GM10248 (cell line): ENCODE data around the gene SGCB.

Experiments used
- CTCF ChIA-PET: fragments of 300-600 bp; sonication (Branson Sonifier 250); formaldehyde crosslinking; extraction: SDS; loops from one replicate; lab custom pipeline; 2021; ENCODE audit warnings: antibody characterized with exemption; lab: Yijun Ruan, JAX
- POLR2A ChIA-PET: fragments of 350-650 bp; sonication (Branson Sonifier 250); formaldehyde crosslinking; extraction: SDS; loops from one replicate; lab custom pipeline; 2020; ENCODE audit warnings: antibody characterized with exemption; lab: Yijun Ruan, JAX
- DNase-seq: peaks from one replicate; pipeline ENCODE4 v3.0.0; 2012; ENCODE audit errors: extremely low spot score
- CTCF ChIP-seq: IDR thresholded peaks from 2 replicates; pipeline ENCODE4 v1.5.1; 2012; ENCODE audit warnings: mild to moderate bottlenecking, low read depth; ENCODE audit errors: extremely low read depth, missing control alignments, control extremely low read depth

The SGCB gene

DNA sequence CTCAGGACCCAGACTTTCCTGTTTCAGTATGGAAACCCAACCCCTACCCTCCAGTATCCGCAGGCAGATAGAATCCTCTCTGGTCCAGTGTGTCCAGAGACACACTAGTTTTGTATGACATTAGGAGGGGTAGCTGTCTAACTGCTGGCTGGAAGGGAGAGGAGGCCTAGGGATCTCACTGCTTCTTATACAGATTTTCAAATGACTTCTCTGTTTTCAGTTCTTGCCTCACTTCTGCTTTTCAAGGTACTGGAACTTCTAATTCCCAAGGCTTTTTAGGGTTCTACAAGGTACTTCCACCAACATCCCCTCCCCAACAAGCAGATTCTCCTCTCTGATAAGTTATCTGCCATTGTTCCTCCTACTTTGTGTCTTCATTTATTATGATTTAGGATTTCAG is 6.1 kb downstream of the SGCB start:
- ChIA-PET CTCF (no interaction called here), POLR2A (no interaction called here)
- no peak for TF ChIP-seq CTCF
- DNase-seq: no peak

DNA sequence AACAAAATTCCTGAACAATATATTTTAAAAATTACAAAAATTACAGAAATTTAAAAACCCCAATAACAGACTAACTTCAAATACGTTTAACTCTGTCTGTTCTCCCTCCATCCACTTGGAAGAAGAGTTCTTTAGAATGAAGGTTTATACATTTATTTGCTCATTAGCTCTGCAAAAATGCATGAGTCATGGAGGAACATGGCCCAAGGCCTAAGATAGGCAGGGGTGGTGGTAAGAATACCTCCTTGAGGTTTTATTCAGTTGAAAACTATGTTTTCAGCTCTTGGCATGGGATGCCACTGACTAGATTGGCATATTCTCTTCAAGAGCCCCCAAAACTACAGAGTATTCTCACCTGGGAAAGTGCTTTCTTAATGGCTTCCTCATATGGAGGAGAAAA is 9.1 kb downstream of the SGCB start:
- no peak for TF ChIP-seq CTCF
- ChIA-PET CTCF (interaction anchor here (0.7 kb wide), 1 partner anchor 13 kb away, joined by 3 read pairs; no protein-coding TSS in a partner anchor), POLR2A (no interaction called here)
- DNase-seq: no peak

DNA sequence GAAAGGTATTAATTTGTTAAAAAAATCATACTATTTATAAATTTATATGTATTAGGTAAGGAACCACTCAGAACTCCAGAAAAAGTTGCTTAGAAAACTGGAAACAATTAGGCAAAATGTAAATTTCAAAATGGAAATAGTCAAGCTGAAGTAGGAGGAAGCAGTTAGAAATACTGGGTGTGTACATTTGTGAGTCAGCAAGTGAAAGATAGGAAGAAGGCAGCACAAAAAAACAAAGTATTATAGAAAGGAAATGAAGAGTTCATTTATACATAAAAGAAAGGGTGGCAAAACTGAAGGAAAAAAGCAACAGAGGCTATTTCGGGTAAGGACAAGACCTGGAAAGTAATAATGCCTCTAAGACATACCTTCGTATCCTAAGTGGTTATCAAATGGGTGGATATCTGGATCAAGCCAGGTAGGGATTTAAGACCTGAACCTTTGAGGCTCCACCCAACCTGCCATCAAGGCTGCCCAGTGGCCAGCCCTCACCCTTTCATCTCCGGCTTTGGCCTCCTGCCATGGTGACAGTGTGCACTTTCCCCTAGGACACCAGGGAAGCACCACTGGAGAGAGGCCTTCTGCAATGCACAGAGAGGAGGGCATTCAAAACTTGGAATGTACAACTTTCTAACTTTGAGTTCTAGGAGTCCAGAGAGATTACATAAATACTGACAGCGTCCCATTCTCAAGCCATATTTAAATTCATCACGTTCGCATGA is 18.0 kb downstream of the SGCB start, which contains the start of gene LRRC66:
Gene LRRC66, minus strand, starts transcription at position 428 of the 722 bp plus-strand sequence. CDS start 2,750 bp downstream, outside the sequence.
- no peak for TF ChIP-seq CTCF
- no peak for DNase-seq
- CTCF ChIA-PET: interaction anchor here (1.2 to 1.9 kb wide), 2 partner anchors 122 to 124 kb away, joined by 3 to 4 read pairs; no protein-coding TSS in a partner anchor
- POLR2A ChIA-PET: no interaction called here

DNA sequence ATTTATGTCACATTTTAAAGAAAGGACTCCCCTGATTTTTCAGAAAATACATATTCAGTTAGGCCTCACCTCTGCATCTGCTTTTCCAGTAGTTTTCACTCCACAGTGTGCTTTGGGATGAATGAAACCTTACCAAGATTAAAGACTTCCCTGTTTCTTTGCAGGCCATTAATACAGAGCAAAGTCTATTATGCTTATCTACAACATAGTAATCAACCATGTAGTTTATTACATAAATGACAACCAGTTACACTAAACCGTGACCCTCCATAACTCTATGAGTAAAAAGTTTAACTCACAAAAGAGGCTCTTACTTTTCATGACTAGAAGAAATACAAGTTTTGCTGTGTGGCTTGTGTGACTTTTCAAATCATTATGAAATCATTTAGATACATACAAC is 20.3 kb downstream of the SGCB start:
- TF ChIP-seq CTCF: no peak
- DNase-seq: no peak
- CTCF ChIA-PET: no interaction called here
- POLR2A ChIA-PET: no interaction called here

DNA sequence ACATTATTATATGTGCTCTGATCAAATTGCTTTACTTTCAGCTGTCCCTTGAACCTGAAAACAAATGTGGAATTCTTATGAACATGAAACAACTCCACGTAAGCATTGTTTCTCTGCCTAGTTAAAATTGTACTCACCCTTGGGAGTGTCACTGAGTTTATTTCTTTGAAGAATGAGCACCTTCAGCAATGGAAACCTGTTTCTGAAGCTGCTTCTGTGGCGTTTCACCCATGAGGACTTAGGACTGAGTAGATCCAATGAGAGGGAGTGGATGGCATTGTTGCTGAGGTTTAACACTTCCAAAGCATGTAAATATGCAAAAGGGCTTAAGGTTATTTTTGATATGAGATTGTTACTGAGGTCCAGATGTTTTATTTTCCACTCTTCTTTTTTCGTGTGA is 21.1 kb downstream of the SGCB start:
- ChIA-PET POLR2A (no interaction called here), CTCF (no interaction called here)
- no peak for TF ChIP-seq CTCF
- no peak for DNase-seq

DNA sequence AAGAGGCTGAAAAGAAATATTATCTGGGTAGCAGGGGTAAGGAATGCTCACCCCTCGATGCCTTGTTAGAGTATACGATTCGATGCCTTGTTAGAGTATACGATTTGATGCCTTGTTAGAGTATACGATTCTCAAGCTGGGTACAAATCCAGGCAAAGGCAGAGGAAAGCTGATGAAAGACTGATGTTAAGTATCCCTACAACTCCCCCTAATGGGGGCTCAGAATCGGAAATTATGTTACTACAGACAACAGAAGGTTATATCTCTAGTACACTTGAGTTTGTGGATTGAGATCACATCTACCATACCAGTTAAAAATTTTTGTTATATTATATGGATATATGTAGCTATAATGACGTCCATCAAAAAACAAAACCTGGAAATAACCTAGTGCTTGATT is 22.7 kb downstream of the SGCB start:
- DNase-seq: no peak
- ChIA-PET CTCF (no interaction called here), POLR2A (no interaction called here)
- TF ChIP-seq CTCF: no peak

DNA sequence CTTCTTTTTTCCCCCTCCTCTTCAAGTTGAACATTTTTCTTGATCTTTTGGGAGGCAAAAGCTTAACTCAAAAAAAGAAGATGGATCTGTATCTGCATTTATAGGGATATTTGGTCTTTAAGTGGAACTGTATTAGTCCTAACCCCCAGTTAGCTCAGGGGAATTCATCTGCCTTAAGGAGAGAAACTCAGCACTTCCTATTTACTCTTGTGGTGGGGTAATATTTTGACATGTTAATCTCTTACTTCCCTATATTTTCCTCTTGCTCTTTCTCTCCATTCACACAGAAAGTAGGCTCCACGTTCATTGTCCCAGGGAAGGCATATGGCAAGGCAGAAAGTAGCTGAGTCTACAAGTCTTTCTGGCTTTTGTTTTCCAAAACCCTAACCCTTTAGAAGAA is 23.2 kb downstream of the SGCB start:
- ChIA-PET CTCF (no interaction called here), POLR2A (no interaction called here)
- TF ChIP-seq CTCF: no peak
- DNase-seq: no peak
